K562 (cell line): ENCODE measurements around the gene CRELD2. TPM values are rescaled to one million over a fixed set of nuclear protein-coding genes. Genes with fewer than 3 reads are reported as not detected.

Source experiments
- ATAC-seq: fragments of 200-7000 bp; cut with Tn5 transposase; 3 replicates; pipeline ENCODE4 v1.9.1; 2020; ENCODE audit warnings: moderate library complexity
- Bru-seq: library from RNA; stranded (reverse); fragments of 400-500 nt; gene quantifications from one replicate; lab custom pipeline; 2021; lab: Mats Ljungman, UMichigan
- BruChase-seq, 2 experiments: library from RNA; stranded (reverse); fragments of 400-500 nt; gene quantifications; one replicate each; lab custom pipeline; 2021; lab: Mats Ljungman, UMichigan
- BruUV-seq: library from RNA; stranded (reverse); fragments of 400-500 nt; replicated peaks from 2 replicates; lab custom pipeline; 2021; lab: Mats Ljungman, UMichigan
- CTCF ChIA-PET: fragments of 300-600 bp; formaldehyde crosslinking; extraction: SDS; loops from one replicate; lab custom pipeline; 2021; ENCODE audit warnings: low intra/inter-chr PET ratio; lab: Yijun Ruan, JAX
- POLR2A ChIA-PET: fragments of 300-600, 350-650 bp; sonication (Branson Sonifier 250); formaldehyde crosslinking; extraction: SDS; loops from one replicate; lab custom pipeline; 2021; ENCODE audit warnings: antibody characterized with exemption, inconsistent platforms; lab: Yijun Ruan, JAX
- DNase-seq, 4 experiments: peaks; one replicate each; pipeline versions ENCODE4 v3.0.0 to v3.0.0-alpha.2; 2011 to 2018; ENCODE audit warnings: low spot score in 3 of 4, mixed read lengths in 3 of 4; ENCODE audit errors: extremely low read depth in 1 of 4
- FAIRE-seq: peaks from 2 replicates; lab custom pipeline; 2011; peaks lifted over from hg19 to GRCh38; lab: Jason Lieb, UNC
- H2AFZ ChIP-seq: 2 replicates; pipeline ENCODE4 v1.6.0; 2011; ENCODE audit warnings: low read depth, low read length, control low read depth, inconsistent platforms
- H3K27ac ChIP-seq: fragments of 200-600 bp; 3 replicates; pipeline ENCODE4 v1.8.0; 2011; ENCODE audit warnings: low read depth, mild to moderate bottlenecking, control low read depth, inconsistent platforms, low read length, moderate library complexity, mixed read lengths; ENCODE audit errors: extremely low read depth
- H3K27me3 ChIP-seq, 2 experiments: fragments of 300-600 bp in 1 of 2; 2 replicates in 1 of 2; 3 replicates in 1 of 2; pipeline versions ENCODE4 v1.6.0 to v1.8.0; 2011; ENCODE audit warnings: inconsistent platforms in 2 of 2, low read length in 2 of 2, mild to moderate bottlenecking in 1 of 2, mixed read lengths in 1 of 2, moderate library complexity in 1 of 2; ENCODE audit not compliant: control insufficient read depth in 2 of 2, insufficient read depth in 2 of 2
- H3K36me3 ChIP-seq: fragments of 300-600 bp; 3 replicates; pipeline ENCODE4 v1.8.0; 2011; ENCODE audit warnings: mild to moderate bottlenecking, low read length, inconsistent platforms; ENCODE audit not compliant: control insufficient read depth, insufficient read depth
- H3K4me1 ChIP-seq, 2 experiments: fragments of 200-600 bp in 1 of 2; replicated peaks in 1 of 2; 2 replicates in 1 of 2; 3 replicates in 1 of 2; pipeline versions ENCODE4 v1.5.1 to v1.8.0; 2011; ENCODE audit warnings: inconsistent platforms in 2 of 2, low read length in 2 of 2, mild to moderate bottlenecking in 1 of 2, mixed read lengths in 1 of 2, moderate library complexity in 1 of 2; ENCODE audit not compliant: control insufficient read depth in 2 of 2, insufficient read depth in 2 of 2
- H3K4me2 ChIP-seq: 2 replicates; pipeline ENCODE4 v1.6.1; 2011; ENCODE audit warnings: low read length, control low read depth, inconsistent platforms, mixed read lengths; ENCODE audit not compliant: insufficient read depth
- H3K4me3 ChIP-seq: fragments of 200-600 bp; sonication (generic), shearing (Covaris generic); 2 replicates; pipeline ENCODE4 v1.5.1; 2016; ENCODE audit warnings: control low read depth, inconsistent platforms
- H3K79me2 ChIP-seq: fragments of 200-600 bp; 3 replicates; pipeline ENCODE4 v1.8.0; 2011; ENCODE audit warnings: low read length, inconsistent platforms; ENCODE audit not compliant: control insufficient read depth, insufficient read depth
- H3K9ac ChIP-seq, 2 experiments: 2 replicates each; pipeline versions ENCODE4 v1.6.0 to v1.6.1; 2011; ENCODE audit warnings: low read depth in 2 of 2, low read length in 2 of 2, control low read depth in 1 of 2, inconsistent platforms in 1 of 2, mild to moderate bottlenecking in 1 of 2, mixed read lengths in 1 of 2; ENCODE audit not compliant: insufficient read depth in 1 of 2
- H3K9me1 ChIP-seq: one replicate; pipeline ENCODE4 v1.6.0; 2011; ENCODE audit warnings: inconsistent platforms, mild to moderate bottlenecking, low read length, moderate library complexity; ENCODE audit not compliant: control insufficient read depth, insufficient read depth
- H3K9me3 ChIP-seq: replicated peaks from 2 replicates; pipeline ENCODE4 v1.5.1; 2011; ENCODE audit warnings: low read depth, low read length, inconsistent platforms; ENCODE audit not compliant: control insufficient read depth, insufficient read depth
- H4K20me1 ChIP-seq: replicated peaks from 2 replicates; pipeline ENCODE4 v1.6.1; 2011; ENCODE audit warnings: low read length, inconsistent platforms, mixed read lengths; ENCODE audit not compliant: control insufficient read depth, insufficient read depth
- CREB3L1 ChIP-seq: fragments of 450-650 bp; IDR thresholded peaks from 2 replicates; pipeline ENCODE4 v1.6.1; 2014; ENCODE audit warnings: low read depth, mild to moderate bottlenecking, moderate library complexity, borderline replicate concordance
- MBD1 ChIP-seq: fragments of 250-450 bp; sonication (Bioruptor Pico); IDR thresholded peaks from 2 replicates; pipeline ENCODE4 v1.8.0; 2022; ENCODE audit warnings: inconsistent platforms
- MYC ChIP-seq, 2 experiments: fragments of 250-450 bp in 1 of 2; sonication (Bioruptor Pico) in 1 of 2; IDR thresholded peaks; 2 replicates each; pipeline versions ENCODE4 v1.5.1 to v1.6.1; 2012 to 2021; ENCODE audit warnings: low read depth in 2 of 2, borderline replicate concordance in 1 of 2, improper control_type of control experiment in 1 of 2, low read length in 1 of 2, mild to moderate bottlenecking in 1 of 2, moderate library complexity in 1 of 2
- NFYB ChIP-seq: IDR thresholded peaks from 2 replicates; pipeline ENCODE4 v1.6.1; 2011; ENCODE audit warnings: mild to moderate bottlenecking, moderate library complexity; ENCODE audit not compliant: insufficient read length; ENCODE audit errors: extremely low read depth
- NRF1 ChIP-seq, 2 experiments: fragments of 450-650 bp; IDR thresholded peaks in 1 of 2; conservative IDR thresholded peaks in 1 of 2; 2 replicates each; pipeline ENCODE4 v1.6.1; 2014; ENCODE audit warnings: mild to moderate bottlenecking in 2 of 2
- SIN3A ChIP-seq, 2 experiments: fragments of 150-350 bp in 1 of 2; IDR thresholded peaks; 2 replicates each; pipeline ENCODE4 v1.6.1; 2011 to 2016; ENCODE audit warnings: borderline replicate concordance in 2 of 2, low read depth in 2 of 2, low read length in 2 of 2, mild to moderate bottlenecking in 2 of 2, moderate library complexity in 2 of 2; ENCODE audit not compliant: control insufficient read depth in 1 of 2
- USF1 ChIP-seq: sonication (generic); formaldehyde crosslinking; IDR thresholded peaks from 2 replicates; pipeline ENCODE4 v1.9.0; 2022; ENCODE audit warnings: mild to moderate bottlenecking, missing genetic modification reagents
- WGBS: fragments of 100-300 bp; shearing (Covaris generic); methylation state at CpG from one replicate; pipeline ENCODE4 v1.1.6; 2016; ENCODE audit warnings: low coverage, mixed read lengths; ENCODE audit not compliant: insufficient coverage; ENCODE audit errors: missing lambda C conversion rate; 5-methylcytosine and 5-hydroxymethylcytosine counted together
- in situ Hi-C: fragments of 300-500 bp; cut with MboI; formaldehyde crosslinking; loops from 4 replicates; pipeline ENCODE4 v1.15.0; 2018; ENCODE audit warnings: inconsistent platforms, mixed read lengths
- intact Hi-C: fragments of 100-400 bp; cut with micrococcal nuclease; formaldehyde crosslinking; loops from 2 replicates; pipeline ENCODE4 v1.14.2; 2022
- long read RNA-seq, 3 experiments: library from polyadenylated mRNA in 2 of 3; library from RNA in 1 of 3; unstranded in 2 of 3; stranded (forward) in 1 of 3; transcript quantifications; one replicate each; pipeline ENCODE4 v2.0.0, GENCODE V29; 2019 to 2022
- polyA minus RNA-seq, 3 experiments: library from RNA; depleted of rRNA, polyadenylated mRNA; stranded (reverse); fragments of >200 nt; gene quantifications; 2 replicates each; pipeline ENCODE4 v1.2.3, GENCODE V29; 2011
- polyA plus RNA-seq, 8 experiments: library from polyadenylated mRNA; depleted of rRNA in 4 of 8; stranded (reverse) in 5 of 8; unstranded in 3 of 8; fragments of >200 nt; fragmentation: Nextera tagmentation in 2 of 8; fragmentation: Illumina TruSeq in 1 of 8; extraction: Ambion mirVana in 2 of 8; extraction: Trizol in 1 of 8; gene quantifications; 2 replicates each; pipeline versions ENCODE4 v1.2.1 to v1.2.3, GENCODE V29; 2011 to 2014; ENCODE audit warnings: inconsistent platforms in 1 of 8, missing spikeins in 1 of 8
- total RNA-seq, 7 experiments: library from RNA; depleted of rRNA in 6 of 7; stranded (reverse); fragments of >200 nt in 6 of 7; fragmentation: Illumina TruSeq in 2 of 7; extraction: Trizol in 2 of 7; gene quantifications; 2 replicates each; pipeline versions ENCODE4 v1.2.1 to v1.2.3, GENCODE V29; 2011 to 2021; ENCODE audit warnings: low replicate concordance in 1 of 7

The CRELD2 gene
- total RNA-seq (2011; cell fraction: chromatin; rRNA removed; ENCODE audit: low replicate concordance): 25.0 and 46.1 TPM in 2 replicates
- total RNA-seq (2011; cell fraction: nucleolus; rRNA removed): 45.8 and 49.4 TPM in 2 replicates
- 32.0 and 37.3 TPM in 2 replicates for total RNA-seq (2011; cell fraction: nucleoplasm; rRNA removed)
- 25.3 and 33.2 TPM in 2 replicates for total RNA-seq (2014; rRNA removed)
- total RNA-seq (2014; rRNA removed; fragmentation: Illumina TruSeq; extraction: Trizol): 4.9 and 6.3 TPM in 2 replicates
- 10.1 and 10.7 TPM in 2 replicates for total RNA-seq (2015; rRNA removed; fragmentation: Illumina TruSeq; extraction: Trizol)
- total RNA-seq (2021): 19.5 and 19.8 TPM in 2 replicates
- polyA plus RNA-seq (2011; rRNA removed): 8.8 and 12.4 TPM in 2 replicates
- 12.4 and 16.3 TPM in 2 replicates for polyA plus RNA-seq (2011; cell fraction: cytosol; rRNA removed)
- polyA plus RNA-seq (2011; cell fraction: nucleus; rRNA removed): 34.7 and 37.7 TPM in 2 replicates
- polyA plus RNA-seq (2012): 18.1 and 28.6 TPM in 2 replicates
- polyA plus RNA-seq (2014; fragmentation: Illumina TruSeq; extraction: Trizol): 6.3 and 9.3 TPM in 2 replicates
- 1 to 10 TPM in 1 of 2 experiments, under 1 TPM in 1; 0.96 to 1.5 TPM for polyA plus RNA-seq (2014; fragmentation: Nextera tagmentation; extraction: Ambion mirVana)
- polyA plus RNA-seq (2014; rRNA removed): 19.9 and 22.4 TPM in 2 replicates
- 2.1 and 2.4 TPM in 2 replicates for polyA minus RNA-seq (2011; rRNA and poly(A)+ RNA removed)
- polyA minus RNA-seq (2011; cell fraction: cytosol; rRNA and poly(A)+ RNA removed): 5.1 and 6.0 TPM in 2 replicates
- polyA minus RNA-seq (2011; cell fraction: nucleus; rRNA and poly(A)+ RNA removed): 5.1 and 5.8 TPM in 2 replicates
- percentile 54 among the genes with signal in this experiment for Bru-seq, nascent RNA
- percentile 48 among the genes with signal in this experiment for BruChase-seq, experiment 1, labeled RNA remaining after a 2-hour chase
- percentile 58 among the genes with signal in this experiment for BruChase-seq, experiment 2, labeled RNA remaining after a 6-hour chase
- long read RNA-seq, experiment 1, transcript CRELD2-201 (10 exons, 1,357 nt): major isoform, 65 of 135 reads
- long read RNA-seq, experiment 1, transcript CRELD2-210 (2 exons, 2,622 nt): minor isoform, 6 of 135 reads
- long read RNA-seq, experiment 1, partial matches to known transcripts: 41 of 135 reads
- long read RNA-seq, experiment 1, other reads (novel, unspliced or antisense): 18 of 135 reads
- long read RNA-seq, experiment 2, transcript CRELD2-201 (10 exons, 1,357 nt): major isoform, 12 of 18 reads
- long read RNA-seq, experiment 2, partial matches to known transcripts: 1 of 18 reads
- long read RNA-seq, experiment 2, other reads (novel, unspliced or antisense): 3 of 18 reads
- long read RNA-seq, experiment 3, transcript CRELD2-201 (10 exons, 1,357 nt): major isoform, 22 of 26 reads
- long read RNA-seq, experiment 3, partial matches to known transcripts: 0 of 26 reads
- long read RNA-seq, experiment 3, other reads (novel, unspliced or antisense): 4 of 26 reads

- H3K9me3 ChIP-seq: no peaks in the 10 kb centered on the region
- ChIA-PET POLR2A (interaction anchor here (0.6 to 1.1 kb wide), 5 partner anchors 9 to 738 kb away, joined by 3 read pairs; no protein-coding TSS in a partner anchor), CTCF (no interaction called here)
- H3K27ac ChIP-seq: peak within 1 kb of the TSS; percentile 92
- H3K4me1 ChIP-seq: peaks cover 6 to 36% of the 10 kb centered on the region in 2 experiments; a peak in 4 of 5 replicates
- FAIRE-seq (peak; percentile 76), DNase-seq (peak; percentile 94 to 97 (median 96)), ATAC-seq (peak; percentile 99)
- H3K9ac ChIP-seq: peak within 1 kb of the TSS; percentile 83 to 94
- no peaks in the 10 kb centered on the region for H3K9me1 ChIP-seq
- no peaks in the 10 kb centered on the region for H3K27me3 ChIP-seq
- H2AFZ ChIP-seq: peak within 1 kb of the TSS; percentile 85
- BruUV-seq: no TSS peak
- peaks cover 14% of the 10 kb centered on the region for H3K79me2 ChIP-seq
- intact Hi-C loops: loop anchor here (5.0 kb wide), 1 partner anchor 151 kb away; no protein-coding TSS in a partner anchor
- H3K36me3 ChIP-seq: peaks cover 13% of the 10 kb centered on the region; the same call in 2 of the 3 replicates
- peak within 1 kb of the TSS; percentile 84 for H3K4me3 ChIP-seq
- WGBS: under 1% methylated on average over 53 of the region's 103 CpGs
- 0 out of 2 replicates have a peak, but pooled peaks cover 3% of the 10 kb centered on the region for H4K20me1 ChIP-seq
- in situ Hi-C loops: loop anchor here (10.0 kb wide), 1 partner anchor 93 kb away; the partner anchor contains the start of gene BRD1
- peak within 1 kb of the TSS; percentile 84 for H3K4me2 ChIP-seq
- TF ChIP-seq MBD1 (CRISPR knock-in tag) (no peak), MYC (IDR thresholded peaks at IDR 0.05; ENCODE audit: low read depth, low read length) (peak; percentile 51), MYC (CRISPR knock-in tag; IDR thresholded peaks at IDR 0.05; ENCODE audit: borderline replicate concordance, low read depth) (no peak), CREB3L1 (peak; percentile 52; the same call in 1 of the 2 replicates), SIN3A (IDR thresholded peaks at IDR 0.05; ENCODE audit: borderline replicate concordance in 2 of 2, control insufficient read depth in 1 of 2, low read depth in 2 of 2, low read length in 2 of 2) (peak in 1 of 2 experiments; percentile 47; a peak in 1 of 4 replicates), NFYB (peak; percentile 85), NRF1 (conservative IDR thresholded peaks at IDR 0.05 in 1 of 2, IDR thresholded peaks at IDR 0.05 in 1 of 2) (peak; percentile 91 to 92), USF1 (CRISPR knock-in tag) (no peak)
These were observed at the start of gene CRELD2, which contains the start of gene ALG12 for GRCh38 chr22:49917974-49918910. Gene CRELD2 (plus strand): TSS chr22:49918634. CDS start chr22:49918770, 136 bp downstream. Gene ALG12 (minus strand): TSS chr22:49918438. CDS start chr22:49913765, 4,673 bp downstream.
